ENCODE results near the gene FARP1.

The FARP1 gene

DNA sequence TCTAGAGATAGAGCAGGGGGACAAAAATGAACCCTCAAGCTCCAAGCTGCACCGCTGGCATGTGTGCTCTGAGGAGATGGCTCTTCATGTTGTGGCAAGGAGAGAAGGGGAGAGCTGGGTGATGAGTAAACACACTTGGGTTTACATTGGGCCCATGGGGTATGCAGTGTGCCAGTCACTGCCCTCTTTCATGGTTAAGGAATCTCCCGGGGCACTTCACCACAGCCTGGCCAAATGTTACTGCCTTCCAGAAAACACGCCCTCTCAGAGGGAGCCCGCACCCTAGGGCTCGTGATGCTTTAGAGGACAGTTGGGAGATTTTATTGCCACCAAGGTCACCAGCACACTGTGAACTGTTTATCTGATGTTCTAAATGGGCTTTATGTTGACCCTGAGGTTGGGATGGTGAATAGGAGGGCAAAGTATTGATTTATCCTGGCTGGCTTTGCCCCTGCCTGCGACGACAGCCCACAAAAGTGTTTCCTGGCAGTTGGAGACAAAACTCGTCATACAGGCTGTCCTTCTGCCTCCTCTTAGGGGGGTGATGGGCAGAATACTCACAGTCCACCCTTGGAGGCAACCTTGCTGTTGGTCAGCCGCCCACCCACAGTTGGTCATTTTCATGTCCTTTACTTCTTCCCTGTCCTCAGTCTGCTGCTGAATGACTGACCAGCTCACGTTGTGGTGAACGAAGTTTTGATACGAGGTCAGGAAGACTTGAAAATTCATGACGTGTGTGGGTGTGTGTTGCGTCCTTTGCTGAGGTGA, 277.1 kb downstream of the FARP1 start:
- Histone ChIP-seq H3K27ac (no peak overlapping the region), H3K36me3 (peaks cover 75% of the 10 kb centered on the region), H3K9me3 (ENCODE audit: severe bottlenecking) (no peaks in the 10 kb centered on the region), H3K27me3 (ENCODE audit: insufficient read depth, low read depth, severe bottlenecking) (no peaks in the 10 kb centered on the region), H3K4me3 (ENCODE audit: low read depth, low read length) (no peak overlapping the region)
- no peak for DNase-seq
- TF ChIP-seq CTCF (IDR thresholded peaks at IDR 0.05; ENCODE audit: low read depth, low read length) = no peak

DNA sequence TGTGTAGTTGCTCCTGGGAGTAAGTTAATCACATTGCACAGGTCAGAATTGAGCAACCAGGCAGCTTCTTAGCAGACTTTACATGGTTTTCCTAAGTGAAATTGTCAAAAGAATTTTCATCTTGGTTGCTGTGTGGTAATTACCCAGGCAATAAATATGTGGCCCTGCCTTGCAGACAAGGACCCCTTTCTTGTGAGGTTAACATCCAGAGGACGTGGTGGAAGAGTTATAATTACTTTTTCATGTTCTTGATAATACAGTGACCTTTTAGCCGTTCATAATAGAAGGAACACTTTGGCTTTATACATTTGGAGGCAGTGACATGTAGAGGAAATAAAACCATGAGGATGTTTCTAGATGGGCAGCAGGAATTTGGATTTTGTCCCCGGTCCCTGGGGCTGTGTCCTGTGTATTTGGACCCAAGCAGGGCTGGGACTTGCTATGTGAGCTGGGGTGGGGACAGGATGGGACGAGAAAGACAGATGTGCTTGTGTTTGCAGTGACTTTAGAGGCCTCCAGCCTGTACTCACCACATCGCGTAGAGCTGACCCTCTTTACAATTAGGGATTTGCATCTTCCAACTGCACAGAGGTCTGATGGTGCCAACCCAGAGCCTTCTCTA, 277.8 kb downstream of the FARP1 start:
- no peak for DNase-seq
- peaks cover 75% of the 10 kb centered on the region for H3K36me3 ChIP-seq
- no peak overlapping the region for H3K4me3 ChIP-seq (ENCODE audit: low read depth, low read length)
- no peak overlapping the region for H3K27ac ChIP-seq
- H3K9me3 ChIP-seq (ENCODE audit: severe bottlenecking) = no peaks in the 10 kb centered on the region
- no peak for TF ChIP-seq CTCF (IDR thresholded peaks at IDR 0.05; ENCODE audit: low read depth, low read length)
- no peaks in the 10 kb centered on the region for H3K27me3 ChIP-seq (ENCODE audit: insufficient read depth, low read depth, severe bottlenecking)

- Histone ChIP-seq H3K27me3 (ENCODE audit: insufficient read depth, low read depth, severe bottlenecking) (no peaks in the 10 kb centered on the region), H3K4me3 (ENCODE audit: low read depth, low read length) (no peak overlapping the region), H3K36me3 (peaks cover 75% of the 10 kb centered on the region), H3K27ac (no peak overlapping the region), H3K9me3 (ENCODE audit: severe bottlenecking) (no peaks in the 10 kb centered on the region)
- DNase-seq = no peak
- no peak for TF ChIP-seq CTCF (IDR thresholded peaks at IDR 0.05; ENCODE audit: low read depth, low read length)
Measured at GRCh38 chr13:98422046-98422445, 279.2 kb downstream of the FARP1 start.

DNA sequence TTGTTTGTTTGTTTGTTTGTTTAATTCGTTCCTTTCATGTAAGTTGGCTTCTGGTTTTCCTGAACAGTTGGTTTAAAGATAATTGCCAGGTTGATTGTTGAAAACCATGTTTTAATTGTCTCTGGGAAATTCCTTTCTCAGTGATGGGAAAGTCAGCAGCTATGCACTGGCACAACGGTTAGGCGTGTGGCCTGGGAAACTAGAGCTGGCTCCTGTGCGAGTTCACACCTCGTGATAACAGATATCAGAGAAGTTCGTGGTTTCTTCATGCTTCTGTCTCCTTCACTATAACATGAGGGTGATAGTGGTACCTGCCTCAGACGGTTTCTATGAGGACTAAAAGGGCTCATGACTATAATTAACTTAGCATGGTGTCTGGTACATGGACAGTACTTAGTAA, 280.5 kb downstream of the FARP1 start:
- Histone ChIP-seq H3K4me3 (ENCODE audit: low read depth, low read length) (no peak overlapping the region), H3K27ac (no peak overlapping the region), H3K27me3 (ENCODE audit: insufficient read depth, low read depth, severe bottlenecking) (no peaks in the 10 kb centered on the region), H3K36me3 (peaks cover 78% of the 10 kb centered on the region), H3K9me3 (ENCODE audit: severe bottlenecking) (no peaks in the 10 kb centered on the region)
- no peak for TF ChIP-seq CTCF (IDR thresholded peaks at IDR 0.05; ENCODE audit: low read depth, low read length)
- no peak for DNase-seq

- no peak overlapping the region for H3K27ac ChIP-seq
- no peak overlapping the region for H3K4me3 ChIP-seq (ENCODE audit: low read depth, low read length)
- no peaks in the 10 kb centered on the region for H3K27me3 ChIP-seq (ENCODE audit: insufficient read depth, low read depth, severe bottlenecking)
- TF ChIP-seq CTCF (IDR thresholded peaks at IDR 0.05; ENCODE audit: low read depth, low read length) = no peak
- no peak for DNase-seq
- H3K36me3 ChIP-seq = peaks cover 81% of the 10 kb centered on the region
- no peaks in the 10 kb centered on the region for H3K9me3 ChIP-seq (ENCODE audit: severe bottlenecking)
Measured at GRCh38 chr13:98427331-98427995, 284.6 kb downstream of the FARP1 start.
